ENCODE measurements around the gene CEL.

- no peak for TF ChIP-seq CTCF (conservative IDR thresholded peaks at IDR 0.05; ENCODE audit: low read length)
- TF ChIP-seq EZH2phosphoT487 (IDR thresholded peaks at IDR 0.05; ENCODE audit: borderline replicate concordance, low read depth, low read length): no peak
These were observed 43.6 kb downstream of the CEL start for GRCh38 chr9:133105461-133105770.
